Right cardiac atrium (tissue), 5 donors: ENCODE results near the gene TRPM1. TPM values are rescaled to one million over a fixed set of nuclear protein-coding genes. Genes with fewer than 3 reads are reported as not detected.

ENCODE experiments used
- ATAC-seq, 2 donors: fragments of 200-7000 bp; cut with Tn5 transposase; one replicate each; pipeline versions ENCODE4 v1.8.0 to v1.9.1; 2020; ENCODE audit warnings: moderate library complexity in 2 of 2, mild to moderate bottlenecking in 1 of 2
- DNase-seq, 3 donors: peaks; one replicate each; pipeline ENCODE4 v3.0.0-alpha.2; 2020
- H3K27ac ChIP-seq: one replicate; pipeline ENCODE4 v1.5.1; 2013; ENCODE audit warnings: mild to moderate bottlenecking, low read length, control low read depth, moderate library complexity
- H3K27me3 ChIP-seq: one replicate; pipeline ENCODE4 v1.6.1; 2013; ENCODE audit not compliant: control insufficient read depth, insufficient read depth
- H3K4me1 ChIP-seq: one replicate; pipeline ENCODE4 v1.6.1; 2013; ENCODE audit warnings: low read length; ENCODE audit not compliant: control insufficient read depth, insufficient read depth
- H3K4me3 ChIP-seq: one replicate; pipeline ENCODE4 v1.5.1; 2013; ENCODE audit warnings: low read length, control low read depth
- H3K9me3 ChIP-seq: one replicate; pipeline ENCODE4 v1.6.1; 2013; ENCODE audit warnings: low read length; ENCODE audit not compliant: control insufficient read depth
- WGBS: extraction: QIAGEN DNeasy Blood & Tissue Kit; methylation state at CpG from one replicate; pipeline ENCODE4 v1.1.7; 2013; 5-methylcytosine and 5-hydroxymethylcytosine counted together
- intact Hi-C, 4 donors: fragments of 100-400 bp; cut with DNase I; formaldehyde crosslinking; loops; one replicate each; pipeline versions ENCODE4 v1.11.0 to v1.14.0; 2022 to 2023
- long read RNA-seq, 4 donors: library from polyadenylated mRNA; unstranded; transcript quantifications; one replicate each; pipeline ENCODE4 v2.0.0, GENCODE V29; 2020 to 2021
- polyA plus RNA-seq: library from polyadenylated mRNA; stranded (reverse); fragments of 200-250 nt; gene quantifications from one replicate; pipeline ENCODE4 v1.2.3, GENCODE V29; 2013
- total RNA-seq, 4 donors: library from RNA; stranded (reverse); fragmentation: NEBNext Ultra II Directional; extraction: Animal tissue kit (Norgen Biotek cat#: 25700); gene quantifications; one replicate each; pipeline ENCODE4 v1.2.1, GENCODE V29; 2021
- donor health status: healthy with polysubstance abuse.
- donor health status: DM: no; HTN: yes; CAD: no.
- donor health status: DM: no; HTN: no; CAD: no.
- donor health status: DM: no; HTN: yes; CAD: no; lungs with severe emphysema.
- donor health status: DM: yes; HTN: yes; CAD: no.

Gene TRPM1
- not detected for total RNA-seq
- polyA plus RNA-seq = 0.14 TPM
- long read RNA-seq, donor 1 = 0 reads
- long read RNA-seq, donor 2 = 0 reads
- long read RNA-seq, donor 3 = 0 reads
- long read RNA-seq, donor 4 = 0 reads

GRCh38 chr15:31101262-31102038 lies at the start of gene TRPM1:
TRPM1 (minus strand) TSS chr15:31101725; CDS start chr15:31081355, 20,370 bp downstream.
- ATAC-seq = no peak
- intact Hi-C loops = no loop called here
- 90% methylated on average over 5 of the region's 5 CpGs for WGBS

GRCh38 chr15:31150732-31151231 lies 49.3 kb upstream of the TRPM1 start:
- Histone ChIP-seq H3K9me3 (no peaks in the 10 kb centered on the region), H3K4me3 (no peak overlapping the region), H3K27me3 (no peaks in the 10 kb centered on the region), H3K4me1 (no peaks in the 10 kb centered on the region), H3K27ac (no peak overlapping the region)
- DNase-seq = no peak
- intact Hi-C loops = no loop called here
- WGBS = 73% methylated on average over 9 of the region's 9 CpGs
- ATAC-seq = no peak

More at GRCh38 chr15:31101262-31102038, at the start of gene TRPM1:
- no peak for DNase-seq
- H3K27ac ChIP-seq = no peak within 1 kb of the TSS
- H3K4me3 ChIP-seq = no peak within 1 kb of the TSS
- no peaks in the 10 kb centered on the region for H3K9me3 ChIP-seq
- H3K27me3 ChIP-seq = no peaks in the 10 kb centered on the region
- H3K4me1 ChIP-seq = peaks cover 2% of the 10 kb centered on the region

- Histone ChIP-seq H3K27me3 (no peaks in the 10 kb centered on the region), H3K9me3 (no peaks in the 10 kb centered on the region), H3K4me3 (no peak overlapping the region), H3K27ac (no peak overlapping the region), H3K4me1 (no peaks in the 10 kb centered on the region)
- WGBS = 89% methylated on average over 4 of the region's 4 CpGs
- intact Hi-C loops = no loop called here
- ATAC-seq (no peak), DNase-seq (no peak)
Observed at GRCh38 chr15:31149987-31150386, 48.5 kb upstream of the TRPM1 start.

- Histone ChIP-seq H3K27ac (no peak overlapping the region), H3K4me3 (no peak overlapping the region), H3K9me3 (no peaks in the 10 kb centered on the region), H3K4me1 (no peaks in the 10 kb centered on the region), H3K27me3 (no peaks in the 10 kb centered on the region)
- 40% methylated on average over 6 of the region's 6 CpGs for WGBS
- intact Hi-C loops = no loop called here
- DNase-seq (no peak), ATAC-seq (no peak)
Observed at GRCh38 chr15:31149088-31149505, 47.6 kb upstream of the TRPM1 start.

GRCh38 chr15:31148297-31149087 lies 47.0 kb upstream of the TRPM1 start:
- no peak for ATAC-seq
- no peaks in the 10 kb centered on the region for H3K9me3 ChIP-seq
- no peak overlapping the region for H3K4me3 ChIP-seq
- H3K27me3 ChIP-seq = no peaks in the 10 kb centered on the region
- H3K27ac ChIP-seq = no peak overlapping the region
- H3K4me1 ChIP-seq = no peaks in the 10 kb centered on the region
- WGBS = 47% methylated on average over 13 of the region's 13 CpGs
- intact Hi-C loops = no loop called here
- DNase-seq = no peak

GRCh38 chr15:31147944-31148296 lies 46.4 kb upstream of the TRPM1 start:
- intact Hi-C loops = no loop called here
- ATAC-seq (no peak), DNase-seq (no peak)
- H3K27ac ChIP-seq = no peak overlapping the region
- no peak overlapping the region for H3K4me3 ChIP-seq
- H3K9me3 ChIP-seq = no peaks in the 10 kb centered on the region
- no peaks in the 10 kb centered on the region for H3K27me3 ChIP-seq
- H3K4me1 ChIP-seq = no peaks in the 10 kb centered on the region
- 59% methylated on average over 4 of the region's 4 CpGs for WGBS

GRCh38 chr15:31147456-31147855 lies 45.9 kb upstream of the TRPM1 start:
- Histone ChIP-seq H3K27me3 (no peaks in the 10 kb centered on the region), H3K4me1 (no peaks in the 10 kb centered on the region), H3K4me3 (no peak overlapping the region), H3K9me3 (no peaks in the 10 kb centered on the region), H3K27ac (no peak overlapping the region)
- DNase-seq (no peak), ATAC-seq (no peak)
- WGBS = 83% methylated on average over 8 of the region's 8 CpGs
- intact Hi-C loops = no loop called here

GRCh38 chr15:31145271-31145911 lies 43.9 kb upstream of the TRPM1 start:
- Histone ChIP-seq H3K27me3 (no peaks in the 10 kb centered on the region), H3K4me3 (no peak overlapping the region), H3K9me3 (no peaks in the 10 kb centered on the region), H3K4me1 (no peaks in the 10 kb centered on the region), H3K27ac (no peak overlapping the region)
- 81% methylated on average over 7 of the region's 7 CpGs for WGBS
- no peak for ATAC-seq
- intact Hi-C loops = no loop called here
- DNase-seq = no peak

- intact Hi-C loops = no loop called here
- Histone ChIP-seq H3K4me3 (no peak overlapping the region), H3K9me3 (no peaks in the 10 kb centered on the region), H3K27me3 (no peaks in the 10 kb centered on the region), H3K27ac (no peak overlapping the region), H3K4me1 (no peaks in the 10 kb centered on the region)
- DNase-seq (no peak), ATAC-seq (no peak)
Observed at GRCh38 chr15:31141792-31142191, 40.3 kb upstream of the TRPM1 start.

GRCh38 chr15:31136607-31137328 lies 35.2 kb upstream of the TRPM1 start:
- DNase-seq = no peak
- ATAC-seq = no peak
- Histone ChIP-seq H3K9me3 (no peaks in the 10 kb centered on the region), H3K4me1 (no peaks in the 10 kb centered on the region), H3K27me3 (no peaks in the 10 kb centered on the region), H3K27ac (no peak overlapping the region), H3K4me3 (no peak overlapping the region)
- intact Hi-C loops = no loop called here
- WGBS = 62% methylated on average over 6 of the region's 6 CpGs
